Skeletal muscle tissue (tissue), 2 donors: ENCODE data around the gene TAF6L. TPM values are rescaled to one million over a fixed set of nuclear protein-coding genes. Genes with fewer than 3 reads are reported as not detected.
A peak's percentile ranks its signal among the peaks of the same experiment; 100 is the strongest.

Experiments
- small RNA-seq: library from RNA; depleted of rRNA; stranded (forward); fragments of <200 nt; gene quantifications from one replicate; pipeline ENCODE3, GENCODE V24; 2014
- total RNA-seq: library from RNA; depleted of rRNA; stranded (reverse); fragments of >200 nt; gene quantifications from one replicate; pipeline ENCODE4 v1.2.3, GENCODE V29; 2014

TAF6L gene
- total RNA-seq, 1 donor from 2014 or later, result 11.5 TPM

Small RNA genes lying within 50 kb of the gene (small RNA-seq; reads per million reads assigned to genes)
- gene MIR6514 (0.49 reads per million, percentile 60 among the genes with 10 or more reads in this experiment), gene RNU6-118P (not detected)

Other genes with a start within 250 kb of the TAF6L start
- gene AHNAK, start 224.6 kb upstream of the TAF6L start, total RNA-seq, result 432 TPM
- 2,520 TPM for gene EEF1G, start 197.5 kb upstream of the TAF6L start, total RNA-seq
- 4.2 TPM for gene TUT1, start 179.9 kb upstream of the TAF6L start, total RNA-seq
- 63.7 TPM for gene MTA2, start 169.5 kb upstream of the TAF6L start, total RNA-seq
- 7.3 TPM for gene EML3, start 158.6 kb upstream of the TAF6L start, total RNA-seq
- gene ROM1, start 158.1 kb upstream of the TAF6L start, total RNA-seq, result 1.6 TPM
- gene B3GAT3, start 149.4 kb upstream of the TAF6L start, total RNA-seq, result 8.4 TPM
- gene GANAB, start 124.8 kb upstream of the TAF6L start, total RNA-seq, result 99.7 TPM
- 15.1 TPM for gene INTS5, start 118.1 kb upstream of the TAF6L start, total RNA-seq
- gene C11orf98, start 106.2 kb upstream of the TAF6L start, total RNA-seq, result 22.4 TPM
- 4.7 TPM for gene CSKMT, start 106.1 kb upstream of the TAF6L start, total RNA-seq
- gene UQCC3, start 99.7 kb upstream of the TAF6L start, total RNA-seq, result 4.7 TPM
- 1.0 TPM for gene LBHD1, start 99.1 kb upstream of the TAF6L start, total RNA-seq
- gene UBXN1, start 92.3 kb upstream of the TAF6L start, total RNA-seq, result 106 TPM
- 9.9 TPM for gene LRRN4CL, start 81.9 kb upstream of the TAF6L start, total RNA-seq
- 19.8 TPM for gene BSCL2, start 64.0 kb upstream of the TAF6L start, total RNA-seq
- gene GNG3, start 63.7 kb upstream of the TAF6L start, total RNA-seq, result not detected
- gene HNRNPUL2, start 43.9 kb upstream of the TAF6L start, total RNA-seq, result 18.8 TPM
- 25.6 TPM for gene TTC9C, start 42.9 kb upstream of the TAF6L start, total RNA-seq
- gene ZBTB3, start 17.2 kb upstream of the TAF6L start, total RNA-seq, result 11.5 TPM
- gene POLR2G, start 9.8 kb upstream of the TAF6L start, total RNA-seq, result 50.1 TPM
- gene TMEM179B, start 16.0 kb downstream of the TAF6L start, total RNA-seq, result 16.2 TPM
- 20.9 TPM for gene TMEM223, start 20.6 kb downstream of the TAF6L start, total RNA-seq
- 12.5 TPM for gene NXF1, start 34.0 kb downstream of the TAF6L start, total RNA-seq
- gene STX5, start 60.7 kb downstream of the TAF6L start, total RNA-seq, result 33.9 TPM
- not detected for gene TEX54, start 61.4 kb downstream of the TAF6L start, total RNA-seq
- gene WDR74, start 68.2 kb downstream of the TAF6L start, total RNA-seq, result 65.8 TPM
- gene SLC3A2, start 109.5 kb downstream of the TAF6L start, total RNA-seq, result 56.4 TPM
- not detected for gene CHRM1, start 150.0 kb downstream of the TAF6L start, total RNA-seq
- gene SLC22A6, start 213.6 kb downstream of the TAF6L start, total RNA-seq, result not detected
- gene SLC22A8, start 244.4 kb downstream of the TAF6L start, total RNA-seq, result not detected